ENCODE data around the gene ITPKC.

The ITPKC gene

GRCh38 chr19:40716482-40717324, at the start of gene ITPKC, which contains the start of gene COQ8B:
TSS of gene ITPKC (plus strand) at chr19:40717112. CDS start at chr19:40717136, 24 bp downstream.
TSS of gene COQ8B (minus strand) at chr19:40716886. CDS start at chr19:40714632, 2,254 bp downstream.
- peak; percentile 98 for DNase-seq

DNA sequence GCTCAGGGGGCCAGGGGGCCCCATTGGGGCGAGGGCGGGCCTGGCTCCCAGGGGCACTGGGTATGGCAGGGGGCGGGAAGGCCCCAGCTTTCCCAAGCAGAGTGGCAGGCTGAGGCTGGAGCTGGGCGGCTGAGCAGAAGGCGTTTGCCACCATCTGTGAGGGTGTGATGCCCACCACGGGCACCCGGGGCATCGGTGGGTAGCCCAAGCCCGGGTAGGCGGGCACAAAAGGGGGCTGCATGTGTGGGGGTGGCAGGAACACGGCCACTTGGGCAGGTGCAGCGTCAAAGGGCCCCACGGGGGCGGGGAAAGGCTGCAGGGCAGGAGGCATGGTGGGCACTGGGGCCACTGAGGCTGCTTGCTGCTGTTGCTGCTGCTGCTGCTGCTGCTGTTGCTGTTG, 49.3 kb upstream of the ITPKC start:
- DNase-seq, result no peak

- DNase-seq, result no peak
Measured at GRCh38 chr19:40668991-40669614, 47.8 kb upstream of the ITPKC start.

DNA sequence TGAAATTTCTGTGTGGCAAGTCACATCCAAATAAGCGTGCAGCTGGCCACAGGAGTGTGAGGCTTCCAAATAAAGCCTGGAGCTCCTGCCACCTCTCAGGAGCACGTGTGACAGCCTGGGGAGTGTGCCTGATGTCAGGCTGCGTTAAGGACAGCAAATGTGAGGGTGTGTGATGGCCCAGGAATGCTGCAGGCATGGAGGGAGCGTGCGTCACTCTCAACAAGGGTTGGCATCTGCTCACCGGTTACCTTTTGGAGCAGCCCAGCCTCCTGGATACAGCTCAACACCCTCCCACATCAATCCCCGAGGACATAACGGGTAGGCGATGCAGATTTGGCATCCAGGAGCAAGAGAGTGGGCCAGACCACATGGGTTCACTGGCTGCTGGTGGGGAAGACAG, 45.5 kb upstream of the ITPKC start:
- DNase-seq, result no peak

- DNase-seq, result no peak
Measured at GRCh38 chr19:40672038-40672437, 44.9 kb upstream of the ITPKC start.

DNA sequence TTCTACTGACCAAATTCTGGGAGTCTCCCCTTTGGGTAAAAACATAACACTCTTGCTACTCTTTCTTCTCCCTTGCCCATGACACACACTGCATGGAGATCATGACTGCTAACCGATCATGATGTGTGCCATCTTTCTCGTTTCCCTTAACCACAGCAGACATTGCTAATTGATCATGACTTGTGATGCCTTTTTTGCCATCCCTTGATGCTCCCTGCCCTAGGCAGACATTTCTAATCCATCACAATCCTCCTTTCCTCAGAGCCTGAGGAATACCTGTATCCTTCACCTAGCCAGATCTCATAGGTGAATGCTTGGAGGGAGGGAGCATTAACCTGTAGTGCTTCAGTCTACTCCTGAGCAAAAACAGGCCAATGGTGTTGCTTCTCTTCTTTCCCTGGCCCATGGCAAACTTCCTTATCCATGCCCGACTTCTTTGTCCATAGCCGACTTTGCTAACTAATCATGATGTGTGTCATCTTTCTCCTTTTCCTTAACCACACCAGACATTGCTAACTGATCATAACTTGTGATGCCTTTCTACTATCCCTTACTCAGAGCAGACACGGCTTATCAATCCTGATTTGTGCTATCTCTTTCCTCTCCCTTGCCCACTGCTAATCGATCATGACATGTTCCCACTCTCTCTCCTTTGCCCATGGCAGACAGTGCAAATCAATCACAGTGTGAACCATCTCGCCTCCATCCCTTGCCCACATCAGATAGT, 44.2 kb upstream of the ITPKC start:
- DNase-seq, result no peak

- DNase-seq, result no peak
Measured at GRCh38 chr19:40673397-40673796, 43.5 kb upstream of the ITPKC start.

DNA sequence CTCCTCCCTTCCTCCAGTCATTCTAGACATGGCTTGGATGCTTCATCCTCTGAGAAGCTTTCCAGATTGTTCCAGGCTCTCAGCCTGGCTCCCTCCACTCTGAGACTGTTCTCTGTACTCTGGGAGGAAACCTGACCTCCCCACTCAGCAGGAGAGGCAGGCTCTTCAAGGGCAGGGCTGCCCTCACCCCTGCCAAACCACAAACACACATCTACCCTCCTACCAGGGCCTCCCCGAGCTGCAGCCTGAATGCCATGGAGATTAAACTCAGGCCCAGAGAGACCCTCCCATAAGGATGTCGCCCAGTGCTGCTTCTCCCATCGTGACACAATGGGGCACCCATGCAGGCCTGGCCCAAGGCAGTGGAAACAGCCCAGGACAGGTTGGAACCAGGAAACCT, 42.6 kb upstream of the ITPKC start:
- DNase-seq, result peak; percentile 63

DNA sequence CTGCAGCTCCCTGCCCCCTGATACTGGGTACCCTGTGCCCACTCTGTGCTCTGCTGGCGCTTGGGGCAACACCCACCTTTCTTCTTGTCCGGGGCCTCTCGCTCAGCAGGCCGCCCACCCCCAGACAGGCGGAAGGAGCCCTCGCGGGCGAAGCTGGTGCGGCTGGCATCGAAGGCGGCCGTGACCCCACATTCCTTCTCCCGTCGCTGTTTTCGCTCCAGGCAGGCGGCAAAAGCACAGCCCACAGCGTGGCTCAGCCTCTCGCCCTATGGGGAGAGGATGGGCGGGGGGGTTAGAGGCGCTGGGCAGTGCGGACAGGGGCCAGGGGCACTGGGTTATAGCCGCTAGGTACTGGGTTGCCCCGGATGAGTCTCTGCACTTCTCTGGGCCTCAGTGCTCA, 39.8 kb upstream of the ITPKC start:
- DNase-seq, result no peak

GRCh38 chr19:40681039-40681438, 35.9 kb upstream of the ITPKC start:
- DNase-seq, result no peak

DNA sequence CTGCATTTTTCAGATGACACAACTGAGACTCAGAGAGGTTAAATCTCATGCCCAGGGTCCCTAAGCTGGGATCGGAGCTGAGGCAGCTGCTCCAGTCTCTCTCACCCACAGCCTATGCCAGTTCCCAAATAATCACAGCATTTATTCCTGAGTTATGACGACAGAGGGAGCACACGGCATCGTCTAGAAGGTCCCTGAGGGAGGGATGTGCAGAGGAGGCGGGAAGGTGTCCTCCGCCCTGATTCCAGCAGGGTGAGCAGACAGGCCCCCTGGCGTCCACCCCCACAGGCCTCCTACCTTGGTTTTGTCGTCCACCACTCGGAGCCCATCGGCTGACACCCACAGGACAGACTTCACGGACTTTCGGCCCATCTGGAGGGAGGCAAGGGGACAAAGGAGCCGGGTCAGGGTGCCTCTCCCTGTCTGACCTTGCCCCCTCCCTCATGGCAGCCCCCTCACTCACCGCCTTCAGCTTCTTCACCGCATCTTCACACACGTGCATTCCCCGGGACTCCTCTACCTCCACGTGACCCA, 34.4 kb upstream of the ITPKC start:
- no peak for DNase-seq

DNA sequence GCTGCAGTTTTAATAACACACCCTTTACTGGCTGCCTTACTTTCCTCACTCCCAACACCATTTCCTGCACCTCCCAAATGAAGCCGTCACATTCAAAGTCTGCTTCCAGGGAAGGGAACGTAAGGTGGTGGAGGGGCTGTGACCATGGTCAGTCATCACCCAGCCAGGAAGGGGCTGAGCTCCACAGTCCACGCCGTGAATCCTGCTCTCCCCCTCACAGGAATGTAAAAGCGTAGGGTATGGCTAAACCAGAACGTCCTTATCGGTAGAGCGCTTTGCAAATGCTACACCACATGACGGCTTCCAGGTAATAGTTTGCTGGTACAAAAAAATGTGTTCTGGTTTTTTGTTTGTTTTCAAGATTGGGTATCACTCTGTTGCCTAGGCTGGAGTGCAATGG, 33.5 kb upstream of the ITPKC start:
- DNase-seq, result no peak

DNA sequence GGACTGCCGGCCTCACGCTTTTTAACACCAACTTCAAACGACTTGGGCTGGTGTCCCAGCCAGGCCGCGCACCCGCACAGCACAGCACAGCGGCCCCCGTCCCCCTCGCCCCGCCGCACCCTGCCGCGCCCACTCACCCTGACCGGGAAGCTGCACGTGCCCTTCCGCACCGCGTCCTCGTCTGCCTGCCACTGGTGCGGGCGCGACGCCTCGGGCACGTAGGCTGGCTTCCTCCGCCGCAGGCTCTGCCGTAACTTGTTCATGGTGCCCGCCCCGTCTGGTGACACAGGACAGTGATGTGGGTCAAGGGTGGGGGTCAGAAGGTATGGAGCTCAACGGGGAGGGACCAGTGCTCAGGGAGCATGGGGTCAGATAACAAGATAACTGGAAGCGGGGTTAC, 32.6 kb upstream of the ITPKC start:
- DNase-seq, result no peak

GRCh38 chr19:40685016-40685526, 31.8 kb upstream of the ITPKC start:
- DNase-seq, result no peak

GRCh38 chr19:40685563-40685962, 31.3 kb upstream of the ITPKC start:
- DNase-seq, result no peak

DNA sequence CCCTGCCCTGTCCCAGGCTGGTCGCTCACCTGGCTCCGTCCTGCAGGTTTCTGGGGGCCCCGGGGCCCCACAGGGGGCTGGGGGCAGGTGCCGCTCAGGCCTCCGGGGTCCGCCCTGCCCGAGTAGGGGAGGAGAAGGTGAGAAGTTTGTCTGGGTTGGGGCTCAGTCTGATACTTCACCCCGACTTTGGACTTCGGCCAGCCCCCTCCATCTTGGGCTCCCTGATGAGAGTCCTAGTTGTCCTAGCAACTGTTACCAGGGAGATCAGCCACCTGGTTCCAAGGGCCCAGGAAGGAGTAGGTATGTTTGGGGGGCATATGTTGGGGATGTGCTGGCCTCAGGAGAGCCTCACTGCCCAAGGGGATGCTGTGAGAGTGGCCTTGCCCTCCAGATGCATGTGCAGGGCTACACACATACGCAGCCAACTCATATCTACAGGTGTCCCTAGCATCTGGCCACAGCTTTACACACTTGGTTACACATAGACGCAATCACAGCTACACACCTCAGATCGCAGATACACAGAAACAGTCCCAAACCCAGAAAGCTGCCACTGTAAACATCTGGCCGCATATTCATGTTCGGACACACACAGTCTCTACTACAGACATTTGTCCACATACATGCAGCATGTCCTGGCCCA, 29.9 kb upstream of the ITPKC start:
- no peak for DNase-seq

- no peak for DNase-seq
Measured at GRCh38 chr19:40687525-40688016, 29.3 kb upstream of the ITPKC start.

DNA sequence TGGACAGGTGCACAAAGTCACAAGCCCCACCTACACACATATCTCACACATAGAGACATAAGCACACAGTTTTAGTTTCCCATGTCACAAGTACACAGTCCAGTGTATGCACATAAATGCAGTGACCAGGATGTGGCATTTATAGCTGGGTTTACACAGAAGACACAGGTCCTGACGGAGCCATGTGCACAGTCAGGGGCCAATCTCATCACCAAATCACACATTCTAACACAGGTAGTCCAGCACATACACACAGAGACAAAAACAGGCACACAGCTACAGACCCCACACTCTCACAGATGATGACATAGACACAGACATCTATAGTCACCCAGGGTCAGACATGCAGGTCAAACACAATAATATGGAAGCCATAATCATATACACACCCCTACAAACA, 28.6 kb upstream of the ITPKC start:
- DNase-seq, result no peak

DNA sequence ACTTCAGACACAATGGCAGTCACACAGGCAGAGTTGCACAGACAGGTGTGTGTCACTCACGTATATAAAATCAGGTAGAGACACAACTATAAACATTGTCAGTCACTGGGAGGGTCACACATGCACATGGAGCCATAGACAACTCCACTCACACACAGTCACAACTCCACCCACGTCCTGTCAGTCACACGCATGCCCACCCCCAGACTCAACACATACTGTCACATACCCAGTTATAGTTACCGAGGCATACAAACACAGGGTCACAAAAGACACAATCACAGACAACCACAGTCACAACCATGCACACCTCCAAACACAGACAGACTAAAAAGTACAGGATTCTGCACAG, 27.9 kb upstream of the ITPKC start:
- DNase-seq, result no peak

DNA sequence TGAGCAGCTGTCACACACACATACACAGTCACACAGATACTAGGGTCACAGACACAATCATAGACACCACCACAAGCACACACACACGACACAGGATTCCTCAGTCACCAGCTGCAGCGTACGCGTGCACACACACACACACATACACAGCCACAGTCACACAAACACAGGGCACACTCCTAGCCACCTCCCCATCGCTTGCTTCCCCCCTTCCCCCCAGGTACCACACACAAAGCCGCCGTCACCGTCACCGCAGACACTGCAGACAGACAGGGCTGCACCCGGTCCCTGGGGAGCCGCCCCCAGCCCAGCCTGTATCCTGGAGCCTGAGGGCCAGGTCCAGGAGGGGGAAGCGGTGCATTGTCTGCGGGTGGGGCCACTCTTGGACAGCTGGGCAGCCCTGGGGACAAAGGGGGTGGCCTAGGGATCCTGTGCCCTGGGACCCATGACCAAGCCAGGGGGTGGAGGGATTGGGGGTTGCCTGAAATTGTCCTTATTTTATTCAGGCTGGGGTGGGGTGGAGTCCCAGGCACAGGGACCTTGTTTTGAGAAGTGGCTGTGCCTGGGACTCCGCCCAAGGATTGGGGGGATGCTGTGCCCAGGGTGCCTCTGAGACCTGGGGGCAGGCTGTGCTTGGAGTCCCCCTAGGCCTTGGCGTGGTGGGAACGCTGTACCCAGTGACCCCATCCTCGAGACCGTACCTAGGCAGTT, 27.4 kb upstream of the ITPKC start:
- DNase-seq, result no peak

DNA sequence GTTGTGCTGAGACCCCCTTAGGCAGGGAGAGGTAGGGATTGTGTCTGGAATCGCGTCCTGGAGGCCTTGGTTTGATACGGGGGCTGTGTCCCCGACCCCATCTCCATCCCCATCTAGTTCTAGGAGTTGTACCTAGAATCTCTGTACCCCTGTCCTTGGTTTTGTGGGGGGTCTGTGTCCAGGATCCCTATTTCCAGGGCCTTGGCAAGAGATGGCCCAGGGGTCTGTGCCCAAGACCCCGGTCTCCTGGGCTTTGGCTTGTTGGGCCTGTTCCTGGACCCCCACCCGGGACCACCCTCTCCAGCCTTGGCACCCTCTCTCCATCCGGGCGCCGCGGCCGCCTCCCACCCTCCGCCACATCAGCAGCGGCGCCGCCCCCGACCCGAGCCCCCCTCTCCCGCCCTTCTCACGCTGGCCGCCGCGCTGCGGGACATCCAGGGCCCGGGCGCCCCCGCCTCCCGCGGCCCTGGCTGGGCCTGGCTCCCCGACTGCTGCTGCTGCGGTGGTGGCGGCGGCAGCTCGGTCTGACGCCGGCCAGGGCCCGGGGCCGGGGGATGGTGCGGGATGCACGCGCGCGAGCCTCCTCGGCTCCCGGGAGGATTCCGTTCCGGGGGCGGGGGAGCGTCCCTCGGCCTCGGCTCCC, 26.7 kb upstream of the ITPKC start, which contains the start of gene NUMBL:
Gene NUMBL, minus strand, starts transcription at position 602 of the 643 bp plus-strand sequence. Its CDS starts 168 bp downstream, at position 434.
- no peak for DNase-seq
